ENCODE results near the gene OCA2.
"Not testable (repeated sequence)": the region's sequence is repeated elsewhere in the genome, so short reads cannot be mapped to it uniquely, and the experiment has no call there.

OCA2 gene

GRCh38 chr15:28130651-28131050 lies 31.5 kb upstream of the OCA2 start:
- peaks cover 31 to 44% of the 10 kb centered on the region in 2 donors for H3K36me3 ChIP-seq (ENCODE audit: control insufficient read depth in 2 of 2, insufficient read depth in 2 of 2, low read length in 2 of 2)
- no peaks in the 10 kb centered on the region for H3K27me3 ChIP-seq (ENCODE audit: control insufficient read depth in 1 of 2, insufficient read depth in 2 of 2, low read length in 2 of 2)
- no peak overlapping the region for H3K4me3 ChIP-seq (ENCODE audit: low read length in 2 of 2)
- no peaks in the 10 kb centered on the region for H3K9me3 ChIP-seq (ENCODE audit: control insufficient read depth in 2 of 2, low read length in 2 of 2)
- H3K4me1 ChIP-seq (ENCODE audit: control insufficient read depth, insufficient read depth, low read length) = no peaks in the 10 kb centered on the region
- H3K9ac ChIP-seq (ENCODE audit: low read length in 2 of 2) = no peak overlapping the region
- no peak overlapping the region for H3K27ac ChIP-seq (ENCODE audit: low read length)

GRCh38 chr15:28129231-28129848 lies 30.2 kb upstream of the OCA2 start:
- Histone ChIP-seq H3K9me3 (ENCODE audit: control insufficient read depth in 2 of 2, low read length in 2 of 2) (no peaks in the 10 kb centered on the region), H3K4me3 (ENCODE audit: low read length in 2 of 2) (no peak overlapping the region), H3K27me3 (ENCODE audit: control insufficient read depth in 1 of 2, insufficient read depth in 2 of 2, low read length in 2 of 2) (no peaks in the 10 kb centered on the region), H3K27ac (ENCODE audit: low read length) (no peak overlapping the region), H3K9ac (ENCODE audit: low read length in 2 of 2) (no peak overlapping the region), H3K4me1 (ENCODE audit: control insufficient read depth, insufficient read depth, low read length) (no peaks in the 10 kb centered on the region), H3K36me3 (ENCODE audit: control insufficient read depth in 2 of 2, insufficient read depth in 2 of 2, low read length in 2 of 2) (peaks cover 33 to 48% of the 10 kb centered on the region in 2 donors)

DNA sequence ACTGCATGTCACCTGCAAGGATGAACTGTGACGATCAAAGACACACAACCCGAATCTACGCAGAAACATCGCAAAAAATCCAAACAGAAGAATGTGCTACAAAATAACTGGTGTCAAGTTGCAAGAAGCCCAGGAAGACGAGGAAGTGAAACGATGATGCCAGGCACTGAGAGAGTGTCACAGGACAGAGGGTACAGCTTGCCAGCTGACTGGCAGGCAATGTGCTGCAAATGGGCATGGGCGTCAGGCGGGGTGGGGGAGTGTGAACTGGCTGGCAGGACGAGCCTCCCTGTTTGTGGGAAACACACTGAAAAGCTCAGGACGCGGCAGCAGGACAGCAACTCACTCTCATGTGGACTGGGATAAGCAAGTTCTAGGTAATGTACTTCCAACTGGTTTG lies 28.9 kb upstream of the OCA2 start:
- Histone ChIP-seq H3K27me3 (ENCODE audit: control insufficient read depth in 1 of 2, insufficient read depth in 2 of 2, low read length in 2 of 2) (no peaks in the 10 kb centered on the region), H3K36me3 (ENCODE audit: control insufficient read depth in 2 of 2, insufficient read depth in 2 of 2, low read length in 2 of 2) (peaks cover 41 to 58% of the 10 kb centered on the region in 2 donors), H3K27ac (ENCODE audit: low read length) (no peak overlapping the region), H3K4me1 (ENCODE audit: control insufficient read depth, insufficient read depth, low read length) (no peaks in the 10 kb centered on the region), H3K9ac (ENCODE audit: low read length in 2 of 2) (no peak overlapping the region), H3K4me3 (ENCODE audit: low read length in 2 of 2) (no peak overlapping the region), H3K9me3 (ENCODE audit: control insufficient read depth in 2 of 2, low read length in 2 of 2) (no peaks in the 10 kb centered on the region)

DNA sequence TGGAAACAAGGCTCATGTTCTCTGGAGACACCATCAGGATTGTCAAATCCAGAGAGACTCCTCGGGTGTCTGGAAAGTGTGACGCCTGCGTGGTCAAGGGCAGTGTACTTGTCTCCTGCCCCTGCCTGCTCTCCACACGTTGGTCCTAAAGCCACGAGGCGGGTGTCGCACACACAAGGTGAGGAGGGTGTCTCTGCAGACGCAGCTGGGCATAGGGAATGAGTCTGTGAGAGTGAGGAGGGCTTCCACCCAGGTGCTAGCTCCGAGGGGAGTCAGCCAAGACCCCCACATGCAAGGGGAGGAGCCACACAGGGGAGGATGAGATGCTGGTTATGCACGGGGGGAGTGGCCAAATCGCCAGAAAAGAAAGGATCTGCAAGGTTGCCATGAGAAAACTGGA lies 27.9 kb upstream of the OCA2 start:
- H3K4me1 ChIP-seq (ENCODE audit: control insufficient read depth, insufficient read depth, low read length) = no peaks in the 10 kb centered on the region
- H3K36me3 ChIP-seq (ENCODE audit: control insufficient read depth in 2 of 2, insufficient read depth in 2 of 2, low read length in 2 of 2) = peaks cover 42 to 64% of the 10 kb centered on the region in 2 donors
- H3K9me3 ChIP-seq (ENCODE audit: control insufficient read depth in 2 of 2, low read length in 2 of 2) = no peaks in the 10 kb centered on the region
- no peaks in the 10 kb centered on the region for H3K27me3 ChIP-seq (ENCODE audit: control insufficient read depth in 1 of 2, insufficient read depth in 2 of 2, low read length in 2 of 2)
- no peak overlapping the region for H3K4me3 ChIP-seq (ENCODE audit: low read length in 2 of 2)
- no peak overlapping the region for H3K9ac ChIP-seq (ENCODE audit: low read length in 2 of 2)
- no peak overlapping the region for H3K27ac ChIP-seq (ENCODE audit: low read length)

- Histone ChIP-seq H3K36me3 (ENCODE audit: control insufficient read depth in 2 of 2, insufficient read depth in 2 of 2, low read length in 2 of 2) (peaks cover 38 to 58% of the 10 kb centered on the region in 2 donors), H3K27ac (ENCODE audit: low read length) (no peak overlapping the region), H3K27me3 (ENCODE audit: control insufficient read depth in 1 of 2, insufficient read depth in 2 of 2, low read length in 2 of 2) (no peaks in the 10 kb centered on the region), H3K9me3 (ENCODE audit: control insufficient read depth in 2 of 2, low read length in 2 of 2) (no peaks in the 10 kb centered on the region), H3K4me3 (ENCODE audit: low read length in 2 of 2) (no peak overlapping the region), H3K9ac (ENCODE audit: low read length in 2 of 2) (no peak overlapping the region), H3K4me1 (ENCODE audit: control insufficient read depth, insufficient read depth, low read length) (no peaks in the 10 kb centered on the region)
Measured at GRCh38 chr15:28125673-28126651, 26.8 kb upstream of the OCA2 start.

DNA sequence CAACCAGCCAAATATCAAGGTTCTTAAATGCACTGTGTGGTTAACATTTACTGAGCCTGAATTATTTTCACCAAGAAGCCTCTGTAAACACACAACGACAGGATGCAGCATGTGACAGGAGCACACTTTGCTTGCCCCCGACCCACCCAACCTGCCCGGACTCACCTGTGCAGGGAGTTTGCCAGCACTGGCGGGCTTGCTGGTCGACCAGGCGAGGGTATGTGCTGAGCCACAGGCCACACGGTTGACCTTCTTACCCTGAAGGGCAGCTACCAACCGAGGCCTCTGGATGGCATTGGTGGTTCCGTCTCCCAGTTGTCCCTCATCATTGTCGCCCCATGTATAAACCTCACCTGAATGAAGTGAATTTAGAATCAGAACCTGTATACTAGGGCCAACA lies 25.7 kb upstream of the OCA2 start:
- Histone ChIP-seq H3K36me3 (ENCODE audit: control insufficient read depth in 2 of 2, insufficient read depth in 2 of 2, low read length in 2 of 2) (peaks cover 49 to 59% of the 10 kb centered on the region in 2 donors), H3K27me3 (ENCODE audit: control insufficient read depth in 1 of 2, insufficient read depth in 2 of 2, low read length in 2 of 2) (no peaks in the 10 kb centered on the region), H3K9ac (ENCODE audit: low read length in 2 of 2) (no peak overlapping the region), H3K27ac (ENCODE audit: low read length) (no peak overlapping the region), H3K9me3 (ENCODE audit: control insufficient read depth in 2 of 2, low read length in 2 of 2) (no peaks in the 10 kb centered on the region), H3K4me3 (ENCODE audit: low read length in 2 of 2) (no peak overlapping the region), H3K4me1 (ENCODE audit: control insufficient read depth, insufficient read depth, low read length) (no peaks in the 10 kb centered on the region)

GRCh38 chr15:28123408-28124023 lies 24.4 kb upstream of the OCA2 start:
- Histone ChIP-seq H3K9me3 (ENCODE audit: control insufficient read depth in 2 of 2, low read length in 2 of 2) (no peaks in the 10 kb centered on the region), H3K27ac (ENCODE audit: low read length) (no peak overlapping the region), H3K27me3 (ENCODE audit: control insufficient read depth in 1 of 2, insufficient read depth in 2 of 2, low read length in 2 of 2) (no peaks in the 10 kb centered on the region), H3K4me1 (ENCODE audit: control insufficient read depth, insufficient read depth, low read length) (no peaks in the 10 kb centered on the region), H3K36me3 (ENCODE audit: control insufficient read depth in 2 of 2, insufficient read depth in 2 of 2, low read length in 2 of 2) (peaks cover 47 to 56% of the 10 kb centered on the region in 2 donors), H3K9ac (ENCODE audit: low read length in 2 of 2) (no peak overlapping the region), H3K4me3 (ENCODE audit: low read length in 2 of 2) (no peak overlapping the region)

DNA sequence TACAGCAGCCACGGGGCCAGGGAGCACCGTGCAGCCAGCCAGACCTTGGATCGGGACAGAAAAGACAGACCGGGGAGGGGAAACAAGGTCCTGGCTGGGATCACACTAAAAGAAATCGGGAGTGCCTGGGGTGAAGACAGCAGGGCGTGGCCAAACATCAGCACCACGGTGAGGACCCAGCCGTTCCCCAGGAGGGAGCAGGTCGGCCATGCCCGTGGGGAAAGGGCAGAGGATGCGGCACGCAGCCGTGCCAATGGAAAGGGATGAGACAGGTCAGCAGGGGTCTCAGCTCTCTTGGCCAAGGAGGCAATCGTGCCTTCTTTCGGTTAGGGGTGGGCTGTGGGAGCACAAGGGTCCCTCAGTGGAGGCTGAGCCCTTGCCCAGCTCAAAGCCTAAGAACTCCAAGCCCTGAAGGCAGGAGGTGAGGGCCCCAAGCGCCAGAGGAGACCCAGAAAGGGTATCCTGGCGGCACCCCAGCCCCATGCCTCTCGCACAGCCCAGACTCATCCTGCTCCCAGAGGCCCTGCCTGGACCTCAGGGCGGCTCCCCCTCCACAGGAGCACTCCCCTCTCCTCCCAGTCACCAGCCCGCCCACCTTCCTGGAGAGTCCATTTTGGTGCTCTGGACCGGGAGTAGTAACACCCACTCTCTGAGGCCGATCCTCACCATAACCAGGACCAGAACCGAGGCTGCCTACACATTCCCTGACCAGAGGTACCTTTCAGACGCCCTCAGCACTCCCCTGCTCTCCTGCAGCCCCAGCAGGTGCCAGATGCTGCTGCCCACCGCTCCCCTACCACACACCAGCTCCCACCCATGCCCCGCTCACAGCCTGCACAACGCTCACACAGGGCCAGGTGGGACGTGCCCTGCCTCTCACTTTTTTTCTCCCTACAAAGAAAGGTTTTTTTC lies 23.2 kb upstream of the OCA2 start:
- Histone ChIP-seq H3K36me3 (ENCODE audit: control insufficient read depth in 2 of 2, insufficient read depth in 2 of 2, low read length in 2 of 2) (peaks cover 53 to 60% of the 10 kb centered on the region in 2 donors), H3K9me3 (ENCODE audit: control insufficient read depth in 2 of 2, low read length in 2 of 2) (no peaks in the 10 kb centered on the region), H3K4me3 (ENCODE audit: low read length in 2 of 2) (no peak overlapping the region), H3K9ac (ENCODE audit: low read length in 2 of 2) (no peak overlapping the region), H3K27ac (ENCODE audit: low read length) (no peak overlapping the region), H3K4me1 (ENCODE audit: control insufficient read depth, insufficient read depth, low read length) (no peaks in the 10 kb centered on the region), H3K27me3 (ENCODE audit: control insufficient read depth in 1 of 2, insufficient read depth in 2 of 2, low read length in 2 of 2) (no peaks in the 10 kb centered on the region)

DNA sequence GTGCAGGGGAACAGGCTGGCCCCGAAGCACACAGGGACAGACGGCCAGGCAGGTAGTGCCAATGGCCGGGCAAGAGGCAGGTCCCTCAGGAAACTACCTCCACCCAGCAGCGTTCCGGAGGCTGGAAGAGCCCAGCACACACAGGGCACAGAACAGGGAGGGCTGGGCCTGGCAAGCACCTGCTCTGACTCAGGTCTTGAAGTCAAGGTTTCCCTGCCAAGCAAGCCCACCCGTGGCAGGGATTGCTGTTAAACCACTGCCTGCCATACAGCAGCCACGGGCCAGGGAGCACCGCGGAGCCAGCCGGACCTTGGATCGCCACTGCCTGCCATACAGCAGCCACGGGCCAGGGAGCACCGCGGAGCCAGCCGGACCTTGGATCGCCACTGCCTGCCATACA lies 22.5 kb upstream of the OCA2 start:
- H3K4me3 ChIP-seq (ENCODE audit: low read length in 2 of 2) = not testable (repeated sequence)
- H3K36me3 ChIP-seq (ENCODE audit: control insufficient read depth in 2 of 2, insufficient read depth in 2 of 2, low read length in 2 of 2) = peaks cover 56 to 59% of the 10 kb centered on the region in 2 donors

GRCh38 chr15:28120359-28120640 lies 21.2 kb upstream of the OCA2 start:
- Histone ChIP-seq H3K9me3 (ENCODE audit: control insufficient read depth in 2 of 2, low read length in 2 of 2) (no peaks in the 10 kb centered on the region), H3K27me3 (ENCODE audit: control insufficient read depth in 1 of 2, insufficient read depth in 2 of 2, low read length in 2 of 2) (no peaks in the 10 kb centered on the region), H3K36me3 (ENCODE audit: control insufficient read depth in 2 of 2, insufficient read depth in 2 of 2, low read length in 2 of 2) (peaks cover 66 to 69% of the 10 kb centered on the region in 2 donors), H3K9ac (ENCODE audit: low read length in 2 of 2) (no peak overlapping the region), H3K27ac (ENCODE audit: low read length) (no peak overlapping the region), H3K4me1 (ENCODE audit: control insufficient read depth, insufficient read depth, low read length) (no peaks in the 10 kb centered on the region), H3K4me3 (ENCODE audit: low read length in 2 of 2) (no peak overlapping the region)

More for the DNA sequence above, 22.5 kb upstream of the OCA2 start:
- not testable (repeated sequence) for H3K9me3 ChIP-seq (ENCODE audit: control insufficient read depth in 2 of 2, low read length in 2 of 2); H3K9ac ChIP-seq (ENCODE audit: low read length in 2 of 2); H3K27me3 ChIP-seq (ENCODE audit: control insufficient read depth in 1 of 2, insufficient read depth in 2 of 2, low read length in 2 of 2); H3K4me1 ChIP-seq (ENCODE audit: control insufficient read depth, insufficient read depth, low read length); H3K27ac ChIP-seq (ENCODE audit: low read length)
